H1 (cell line): Measurements from ENCODE around the gene CASS4. TPM values are rescaled to one million over a fixed set of nuclear protein-coding genes. Genes with fewer than 3 reads are reported as not detected.

Experiments used
- CTCF ChIA-PET: fragments of 300-600 bp; sonication (Branson Sonifier 250); formaldehyde crosslinking; loops from one replicate; lab custom pipeline; 2021; ENCODE audit not compliant: partially characterized antibody; lab: Charles Lee
- POLR2A ChIA-PET: fragments of 300-600 bp; sonication (Branson Sonifier 250); formaldehyde crosslinking; loops from one replicate; lab custom pipeline; 2021; ENCODE audit warnings: inconsistent platforms; ENCODE audit not compliant: partially characterized antibody; lab: Charles Lee
- DNase-seq, 2 experiments: peaks; one replicate each; pipeline versions ENCODE4 v3.0.0 to v3.0.0-alpha.2; 2010 to 2022; ENCODE audit warnings: low spot score in 2 of 2, low read depth in 1 of 2, mixed read lengths in 1 of 2
- FAIRE-seq: peaks from 2 replicates; lab custom pipeline; 2011; peaks lifted over from hg19 to GRCh38; lab: Jason Lieb, UNC
- H2AFZ ChIP-seq: 2 replicates; pipeline ENCODE4 v1.8.1; 2012; ENCODE audit warnings: low read length, inconsistent platforms
- H2AK5ac ChIP-seq: 2 replicates; pipeline ENCODE4 v1.6.1; 2013; ENCODE audit warnings: low read depth, low read length
- H2BK120ac ChIP-seq: replicated peaks from 2 replicates; pipeline ENCODE3; 2013; ENCODE audit warnings: low read depth, low read length, inconsistent platforms
- H2BK12ac ChIP-seq: 2 replicates; pipeline ENCODE4 v1.6.1; 2013; ENCODE audit warnings: low read depth, low read length
- H2BK15ac ChIP-seq: 2 replicates; pipeline ENCODE4 v1.6.1; 2013; ENCODE audit warnings: low read length
- H2BK20ac ChIP-seq: 2 replicates; pipeline ENCODE4 v1.6.1; 2013; ENCODE audit warnings: low read length
- H2BK5ac ChIP-seq: 2 replicates; pipeline ENCODE4 v1.6.1; 2013; ENCODE audit warnings: low read depth, low read length
- H3K14ac ChIP-seq: 2 replicates; pipeline ENCODE4 v1.6.1; 2013; ENCODE audit warnings: inconsistent platforms; ENCODE audit not compliant: insufficient read length
- H3K18ac ChIP-seq: 2 replicates; pipeline ENCODE4 v1.6.1; 2013; ENCODE audit warnings: low read length; ENCODE audit errors: extremely low read depth
- H3K23ac ChIP-seq: 2 replicates; pipeline ENCODE4 v1.6.1; 2013; ENCODE audit warnings: inconsistent platforms; ENCODE audit not compliant: insufficient read length
- H3K23me2 ChIP-seq: 2 replicates; pipeline ENCODE4 v1.6.1; 2013; ENCODE audit warnings: low read depth, low read length
- H3K27ac ChIP-seq: 2 replicates; pipeline ENCODE4 v1.6.1; 2011; ENCODE audit warnings: low read depth, low read length, inconsistent platforms
- H3K27me3 ChIP-seq, 4 experiments: replicated peaks in 1 of 4; 1 replicate in 1 of 4; 2 replicates in 3 of 4; pipeline versions ENCODE4 v1.6.1 to v1.8.1; 2011 to 2013; ENCODE audit warnings: low read length in 3 of 4, mild to moderate bottlenecking in 3 of 4, inconsistent platforms in 2 of 4, mixed read lengths in 2 of 4, moderate library complexity in 1 of 4; ENCODE audit not compliant: control insufficient read depth in 3 of 4, insufficient read depth in 3 of 4; ENCODE audit errors: extremely low read depth in 1 of 4
- H3K36me3 ChIP-seq, 4 experiments: 2 replicates each; pipeline versions ENCODE4 v1.6.1 to v1.8.1; 2011 to 2013; ENCODE audit warnings: mild to moderate bottlenecking in 4 of 4, low read length in 3 of 4, moderate library complexity in 2 of 4, control low read depth in 1 of 4, inconsistent platforms in 1 of 4; ENCODE audit not compliant: insufficient read depth in 4 of 4, control insufficient read depth in 2 of 4
- H3K4ac ChIP-seq: replicated peaks from 2 replicates; pipeline ENCODE3; 2013; ENCODE audit warnings: low read length, low read depth, mixed read lengths, inconsistent platforms; ENCODE audit not compliant: insufficient read length
- H3K4me1 ChIP-seq, 4 experiments: replicated peaks in 1 of 4; 1 replicate in 1 of 4; 2 replicates in 3 of 4; pipeline versions ENCODE4 v1.6.1 to v1.8.1; 2011 to 2013; ENCODE audit warnings: low read length in 3 of 4, inconsistent platforms in 2 of 4, mixed read lengths in 1 of 4; ENCODE audit not compliant: insufficient read depth in 4 of 4, control insufficient read depth in 3 of 4
- H3K4me2 ChIP-seq, 2 experiments: 2 replicates each; pipeline versions ENCODE4 v1.6.1 to v1.8.1; 2011 to 2013; ENCODE audit warnings: low read depth in 2 of 2, low read length in 2 of 2, control low read depth in 1 of 2, inconsistent platforms in 1 of 2, mild to moderate bottlenecking in 1 of 2; ENCODE audit not compliant: insufficient read depth in 1 of 2
- H3K4me3 ChIP-seq, 4 experiments: fragments of 200-600, 300-600 bp in 1 of 4; sonication (generic), shearing (Covaris generic), sonication (Bioruptor Twin) in 1 of 4; 2 replicates each; pipeline versions ENCODE4 v1.5.1 to v1.8.1; 2011 to 2016; ENCODE audit warnings: low read length in 4 of 4, low read depth in 3 of 4, control low read depth in 2 of 4, inconsistent platforms in 2 of 4, mild to moderate bottlenecking in 2 of 4, mixed read lengths in 1 of 4, moderate library complexity in 1 of 4; ENCODE audit not compliant: insufficient read depth in 2 of 4; ENCODE audit errors: extremely low read depth in 1 of 4
- H3K56ac ChIP-seq: replicated peaks from 2 replicates; pipeline ENCODE3; 2013; ENCODE audit warnings: low read depth, mild to moderate bottlenecking, mixed read lengths, low read length, inconsistent platforms; ENCODE audit not compliant: insufficient read length
- H3K79me1 ChIP-seq: 2 replicates; pipeline ENCODE4 v1.6.1; 2013; ENCODE audit warnings: low read depth, low read length, control low read depth
- H3K79me2 ChIP-seq, 2 experiments: 2 replicates each; pipeline versions ENCODE4 v1.6.1 to v1.8.1; 2012 to 2013; ENCODE audit warnings: low read length in 2 of 2, mild to moderate bottlenecking in 2 of 2, inconsistent platforms in 1 of 2; ENCODE audit not compliant: insufficient read depth in 2 of 2, control insufficient read depth in 1 of 2
- H3K9ac ChIP-seq, 4 experiments: replicated peaks in 1 of 4; 1 replicate in 1 of 4; 2 replicates in 3 of 4; pipeline versions ENCODE4 v1.6.1 to v1.8.1; 2011 to 2013; ENCODE audit warnings: low read depth in 3 of 4, low read length in 3 of 4, control low read depth in 2 of 4, mild to moderate bottlenecking in 2 of 4, moderate library complexity in 2 of 4, inconsistent platforms in 1 of 4; ENCODE audit errors: extremely low read depth in 1 of 4
- H3K9me3 ChIP-seq, 2 experiments: 2 replicates each; pipeline versions ENCODE4 v1.6.1 to v1.8.1; 2012 to 2013; ENCODE audit warnings: mild to moderate bottlenecking in 2 of 2, moderate library complexity in 2 of 2, control low read depth in 1 of 2, inconsistent platforms in 1 of 2, low read depth in 1 of 2, low read length in 1 of 2, mixed read lengths in 1 of 2; ENCODE audit not compliant: insufficient read depth in 2 of 2
- H4K20me1 ChIP-seq, 2 experiments: replicated peaks in 1 of 2; 2 replicates each; pipeline versions ENCODE3 to v1.8.1; 2011 to 2013; ENCODE audit warnings: inconsistent platforms in 2 of 2, low read length in 2 of 2, mild to moderate bottlenecking in 1 of 2; ENCODE audit not compliant: insufficient read depth in 2 of 2, control insufficient read depth in 1 of 2
- H4K5ac ChIP-seq: 2 replicates; pipeline ENCODE4 v1.6.1; 2013; ENCODE audit warnings: low read length, low read depth, mixed read lengths, inconsistent platforms; ENCODE audit not compliant: insufficient read length
- H4K8ac ChIP-seq: 2 replicates; pipeline ENCODE4 v1.8.0; 2013; ENCODE audit warnings: mild to moderate bottlenecking, moderate library complexity, low read length, inconsistent platforms; ENCODE audit not compliant: insufficient read depth; ENCODE audit errors: extremely low read depth
- H4K91ac ChIP-seq: replicated peaks from 2 replicates; pipeline ENCODE3; 2013; ENCODE audit warnings: low read length, mixed read lengths, inconsistent platforms; ENCODE audit not compliant: insufficient read length
- BRCA1 ChIP-seq: IDR thresholded peaks from 2 replicates; pipeline ENCODE4 v1.6.1; 2012; ENCODE audit warnings: low read depth, low read length, improper control_type of control experiment
- CBX5 ChIP-seq: fragments of 300-800, 300-1000 bp; sonication (generic); IDR thresholded peaks from 2 replicates; pipeline ENCODE4 v1.7.1; 2016; ENCODE audit warnings: antibody characterized with exemption, low read length, low read depth
- CHD2 ChIP-seq: IDR thresholded peaks from 2 replicates; pipeline ENCODE4 v1.6.1; 2012; ENCODE audit warnings: low read length, improper control_type of control experiment
- GTF2F1 ChIP-seq: IDR thresholded peaks from 2 replicates; pipeline ENCODE4 v1.6.1; 2012; ENCODE audit warnings: low read depth, low read length, improper control_type of control experiment, borderline replicate concordance
- JUN ChIP-seq: IDR thresholded peaks from 2 replicates; pipeline ENCODE4 v1.6.1; 2011; ENCODE audit warnings: low read depth, mild to moderate bottlenecking, improper control_type of control experiment, low read length
- MAFK ChIP-seq: IDR thresholded peaks from 2 replicates; pipeline ENCODE4 v1.6.1; 2012; ENCODE audit warnings: low read depth, mild to moderate bottlenecking, improper control_type of control experiment, low read length
- NANOG ChIP-seq: IDR thresholded peaks from 2 replicates; pipeline ENCODE4 v1.6.1; 2011; ENCODE audit warnings: low read length, low read depth, mild to moderate bottlenecking, inconsistent platforms; ENCODE audit not compliant: insufficient read depth, poor library complexity, severe bottlenecking
- NRF1 ChIP-seq: IDR thresholded peaks from 2 replicates; pipeline ENCODE4 v1.6.1; 2011; ENCODE audit warnings: mild to moderate bottlenecking, low read depth, low read length, improper control_type of control experiment
- POLR2A ChIP-seq, 2 experiments: IDR thresholded peaks; 1 replicate in 1 of 2; 2 replicates in 1 of 2; pipeline ENCODE4 v1.6.1; 2011; ENCODE audit warnings: low read depth in 2 of 2, low read length in 2 of 2, mild to moderate bottlenecking in 2 of 2; ENCODE audit errors: control extremely low read depth in 1 of 2
- SP4 ChIP-seq: IDR thresholded peaks from 2 replicates; pipeline ENCODE4 v1.6.1; 2012; ENCODE audit warnings: low read length, inconsistent platforms
- TBP ChIP-seq: IDR thresholded peaks from 2 replicates; pipeline ENCODE4 v1.6.1; 2011; ENCODE audit warnings: low read depth, low read length, improper control_type of control experiment
- WGBS, 2 experiments: shearing (Covaris generic) in 1 of 2; methylation state at CpG; one replicate each; pipeline versions ENCODE4 v1.1.6 to v1.1.7; 2013 to 2015; ENCODE audit warnings: low lambda C conversion rate in 2 of 2, mixed read lengths in 2 of 2, inconsistent platforms in 1 of 2, low coverage in 1 of 2, missing lambda C conversion rate in 1 of 2; ENCODE audit not compliant: insufficient replicate concordance in 2 of 2, insufficient coverage in 1 of 2, insufficient read length in 1 of 2; ENCODE audit errors: extremely low coverage in 1 of 2, missing lambda C conversion rate in 1 of 2; 5-methylcytosine and 5-hydroxymethylcytosine counted together
- polyA plus RNA-seq, 7 experiments: library from polyadenylated mRNA; depleted of rRNA in 3 of 7; stranded (reverse) in 5 of 7; unstranded in 2 of 7; fragments of >200 nt in 5 of 7; fragments of 200-250 nt in 2 of 7; gene quantifications; 1 replicate in 5 of 7; 2 replicates in 1 of 7; 4 replicates in 1 of 7; pipeline versions ENCODE4 v1.2.1 to v1.2.3, GENCODE V29; 2011 to 2013; ENCODE audit warnings: missing spikeins in 2 of 7, mixed read lengths in 2 of 7
- total RNA-seq: library from RNA; stranded (reverse); fragmentation: NEBNext Ultra II Directional; extraction: Animal tissue kit (Norgen Biotek cat#: 25700); gene quantifications from 2 replicates; pipeline ENCODE4 v1.2.1, GENCODE V29; 2021
- TF ChIP-seq, protein P1 (sequence below): IDR thresholded peaks from 2 replicates; pipeline ENCODE4 v1.6.1; 2011; ENCODE audit warnings: low read depth, mild to moderate bottlenecking, low read length; ENCODE audit not compliant: insufficient read depth
- TF ChIP-seq, protein P2 (sequence below): IDR thresholded peaks from 2 replicates; pipeline ENCODE4 v1.6.1; 2012; ENCODE audit warnings: inconsistent platforms
- TF ChIP-seq, protein P3 (sequence below): IDR thresholded peaks from 2 replicates; pipeline ENCODE4 v1.6.1; 2012; ENCODE audit warnings: inconsistent platforms

The CASS4 gene
- total and polyA plus RNA-seq, 2 of the 8 experiments (the other 6 are each of a cell fraction or from before 2014, with no cell fraction given): not detected

DNA sequence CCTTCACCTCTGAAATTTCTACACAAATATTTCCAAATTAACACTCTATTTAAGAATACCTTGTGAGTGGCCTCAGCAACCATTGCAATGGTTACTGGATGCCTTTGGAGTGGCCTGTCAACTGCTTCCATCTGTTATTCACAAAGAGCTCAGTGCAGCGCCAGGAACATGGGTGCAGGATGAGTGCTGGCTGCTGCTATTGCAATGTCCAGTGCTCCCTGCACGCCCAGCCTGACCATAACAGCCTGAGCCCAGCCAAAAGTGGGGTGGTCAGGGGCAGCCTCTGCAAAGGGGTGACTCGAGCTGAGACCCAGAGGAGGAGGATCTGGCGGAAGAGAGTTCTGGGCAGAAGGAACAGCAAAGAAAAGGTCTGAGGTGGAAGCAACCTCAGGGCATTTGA, 18.4 kb downstream of the CASS4 start:
- no peak overlapping the region for H4K5ac ChIP-seq
- no peaks in the 10 kb centered on the region for H3K9me3 ChIP-seq
- H3K23ac ChIP-seq: no peak overlapping the region
- H3K27ac ChIP-seq: no peak overlapping the region
- H2BK120ac ChIP-seq: no peak overlapping the region
- H4K8ac ChIP-seq: no peak overlapping the region
- no peak for FAIRE-seq
- H3K27me3 ChIP-seq: no peaks in the 10 kb centered on the region; a peak in 2 of 7 replicates
- no peaks in the 10 kb centered on the region for H3K4me1 ChIP-seq
- no peaks in the 10 kb centered on the region for H3K23me2 ChIP-seq
- no peak overlapping the region for H3K4ac ChIP-seq
- no peak for DNase-seq
- H3K4me3 ChIP-seq: no peak overlapping the region
- no peaks in the 10 kb centered on the region for H3K79me2 ChIP-seq
- H3K36me3 ChIP-seq: no peaks in the 10 kb centered on the region
- no peak overlapping the region for H2BK15ac ChIP-seq
- H2BK5ac ChIP-seq: no peak overlapping the region
- ChIA-PET POLR2A (no interaction called here), CTCF (interaction anchor here (0.9 to 1.3 kb wide), 4 partner anchors 10 to 120 kb away, joined by 3 to 5 read pairs (median 4); no protein-coding TSS in a partner anchor)
- H3K79me1 ChIP-seq: no peaks in the 10 kb centered on the region
- H3K18ac ChIP-seq: no peak overlapping the region
- no peak overlapping the region for H3K9ac ChIP-seq
- WGBS, 2 experiments: 88% methylated on average over 4 of the region's 4 CpGs; no CpG with 5 or more reads in 1 of the 2 experiments
- no peak overlapping the region for H3K14ac ChIP-seq
- H2AFZ ChIP-seq: no peak overlapping the region
- no peak overlapping the region for H2AK5ac ChIP-seq
- no peak overlapping the region for H2BK20ac ChIP-seq
- H4K20me1 ChIP-seq: peaks cover 0 to 1% of the 10 kb centered on the region in 2 experiments
- H2BK12ac ChIP-seq: no peak overlapping the region
- no peak overlapping the region for H3K56ac ChIP-seq
- no peak overlapping the region for H3K4me2 ChIP-seq
- no peak overlapping the region for H4K91ac ChIP-seq
- TF ChIP-seq, protein P1, sequence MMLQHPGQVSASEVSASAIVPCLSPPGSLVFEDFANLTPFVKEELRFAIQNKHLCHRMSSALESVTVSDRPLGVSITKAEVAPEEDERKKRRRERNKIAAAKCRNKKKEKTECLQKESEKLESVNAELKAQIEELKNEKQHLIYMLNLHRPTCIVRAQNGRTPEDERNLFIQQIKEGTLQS: no peak
- TF ChIP-seq POLR2A (IDR thresholded peaks at IDR 0.05; ENCODE audit: control extremely low read depth in 1 of 2, low read depth in 2 of 2, low read length in 2 of 2): no peak
- no peak for TF ChIP-seq TBP
- no peak for TF ChIP-seq JUN
- TF ChIP-seq NRF1: no peak
- no peak for TF ChIP-seq NANOG
- TF ChIP-seq, protein P2, sequence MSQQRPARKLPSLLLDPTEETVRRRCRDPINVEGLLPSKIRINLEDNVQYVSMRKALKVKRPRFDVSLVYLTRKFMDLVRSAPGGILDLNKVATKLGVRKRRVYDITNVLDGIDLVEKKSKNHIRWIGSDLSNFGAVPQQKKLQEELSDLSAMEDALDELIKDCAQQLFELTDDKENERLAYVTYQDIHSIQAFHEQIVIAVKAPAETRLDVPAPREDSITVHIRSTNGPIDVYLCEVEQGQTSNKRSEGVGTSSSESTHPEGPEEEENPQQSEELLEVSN: no peak
- no peak for TF ChIP-seq GTF2F1
- TF ChIP-seq, protein P3, sequence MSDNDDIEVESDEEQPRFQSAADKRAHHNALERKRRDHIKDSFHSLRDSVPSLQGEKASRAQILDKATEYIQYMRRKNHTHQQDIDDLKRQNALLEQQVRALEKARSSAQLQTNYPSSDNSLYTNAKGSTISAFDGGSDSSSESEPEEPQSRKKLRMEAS: no peak
- no peak for TF ChIP-seq SP4
- no peak for TF ChIP-seq BRCA1
- no peak for TF ChIP-seq CHD2
- no peak for TF ChIP-seq MAFK
- TF ChIP-seq CBX5: no peak
